OCI-LY7 (cell line): ENCODE measurements around the gene ZFAND2B.

Experiments
- CTCF ChIP-seq: fragments of 200-600 bp; sonication (generic); conservative IDR thresholded peaks from 2 replicates; pipeline ENCODE4 v1.5.1; 2014; ENCODE audit warnings: mild to moderate bottlenecking, antibody characterized with exemption, low read length, moderate library complexity, mixed read lengths
- EZH2phosphoT487 ChIP-seq: fragments of 200-600 bp; sonication (generic); IDR thresholded peaks from 2 replicates; pipeline ENCODE4 v1.6.1; 2018; ENCODE audit warnings: low read depth, borderline replicate concordance, mild to moderate bottlenecking, mixed run types, antibody characterized with exemption, low read length, moderate library complexity, mixed read lengths

GRCh38 chr2:219213486-219214071 lies 7.0 kb downstream of the ZFAND2B start:
- TF ChIP-seq CTCF (no peak), EZH2phosphoT487 (no peak)
